Hematopoietic multipotent progenitor cell treated with erythropoietin and hydrocortisone succinate and interleukin-3 and kit ligand, for 15 days (in vitro differentiated cells): ENCODE data around the gene FBXO39.
"Not testable (repeated sequence)": the region's sequence is repeated elsewhere in the genome, so short reads cannot be mapped to it uniquely, and the experiment has no call there.

Experiments used
- DNase-seq: peaks from one replicate; pipeline ENCODE4 v3.0.0-alpha.2; 2015; ENCODE audit warnings: low spot score

The FBXO39 gene

GRCh38 chr17:6775871-6776405 lies at the start of gene FBXO39:
TSS of gene FBXO39 (plus strand) at chr17:6776215. CDS start at chr17:6779869, 3,654 bp downstream.
- no peak for DNase-seq

- no peak for DNase-seq
Measured at GRCh38 chr17:6729531-6729930, 46.5 kb upstream of the FBXO39 start.

GRCh38 chr17:6746665-6747064 lies 29.4 kb upstream of the FBXO39 start:
- not testable (repeated sequence) for DNase-seq

GRCh38 chr17:6748617-6749016 lies 27.4 kb upstream of the FBXO39 start:
- DNase-seq: no peak

- DNase-seq: no peak
Measured at GRCh38 chr17:6749519-6749918, 26.5 kb upstream of the FBXO39 start.

- DNase-seq: no peak
Measured at GRCh38 chr17:6752068-6752909, 23.7 kb upstream of the FBXO39 start.

GRCh38 chr17:6753006-6753445 lies 23.0 kb upstream of the FBXO39 start:
- no peak for DNase-seq

GRCh38 chr17:6753546-6753945 lies 22.5 kb upstream of the FBXO39 start:
- no peak for DNase-seq

GRCh38 chr17:6755281-6755680 lies 20.7 kb upstream of the FBXO39 start:
- DNase-seq: no peak

GRCh38 chr17:6755731-6756184 lies 20.3 kb upstream of the FBXO39 start, which contains the start of gene XAF1:
TSS of gene XAF1 (plus strand) at chr17:6756046. CDS start at chr17:6756079, 33 bp downstream.
- no peak for DNase-seq

GRCh38 chr17:6756425-6757031 lies 19.5 kb upstream of the FBXO39 start:
- DNase-seq: no peak

GRCh38 chr17:6757747-6758146 lies 18.3 kb upstream of the FBXO39 start:
- DNase-seq: no peak

GRCh38 chr17:6761779-6762178 lies 14.2 kb upstream of the FBXO39 start:
- no peak for DNase-seq

GRCh38 chr17:6768447-6768846 lies 7.6 kb upstream of the FBXO39 start:
- DNase-seq: no peak

- DNase-seq: no peak
Measured at GRCh38 chr17:6772016-6772415, 4.0 kb upstream of the FBXO39 start.

GRCh38 chr17:6774906-6775305 lies 1.1 kb upstream of the FBXO39 start:
- not testable (repeated sequence) for DNase-seq

GRCh38 chr17:6779411-6779810 lies 3.4 kb downstream of the FBXO39 start:
- no peak for DNase-seq

GRCh38 chr17:6780001-6780400 lies 4.0 kb downstream of the FBXO39 start:
- no peak for DNase-seq

GRCh38 chr17:6780886-6781285 lies 4.9 kb downstream of the FBXO39 start:
- no peak for DNase-seq

GRCh38 chr17:6782244-6782643 lies 6.2 kb downstream of the FBXO39 start:
- DNase-seq: no peak

- no peak for DNase-seq
Measured at GRCh38 chr17:6786618-6787017, 10.6 kb downstream of the FBXO39 start.

- no peak for DNase-seq
Measured at GRCh38 chr17:6787081-6787693, 11.2 kb downstream of the FBXO39 start.

GRCh38 chr17:6789146-6789545 lies 13.1 kb downstream of the FBXO39 start:
- DNase-seq: no peak
